HepG2 (cell line): ENCODE results near the gene AKAP9. TPM values are rescaled to one million over a fixed set of nuclear protein-coding genes. Genes with fewer than 3 reads are reported as not detected.

Source experiments
- ATAC-seq: fragments of 200-7000 bp; cut with Tn5 transposase; 3 replicates; pipeline ENCODE4 v1.9.1; 2020; ENCODE audit warnings: mild to moderate bottlenecking, moderate library complexity
- BruUV-seq: library from RNA; stranded (reverse); fragments of 400-500 nt; replicated peaks from 2 replicates; lab custom pipeline; 2021; lab: Mats Ljungman, UMichigan
- CTCF ChIA-PET: fragments of 300-600 bp; formaldehyde crosslinking; extraction: SDS; loops from one replicate; lab custom pipeline; 2021; ENCODE audit warnings: low total read pairs, inconsistent platforms, low intra/inter-chr PET ratio; lab: Yijun Ruan, JAX
- POLR2A ChIA-PET: fragments of 350-600 bp; sonication (Branson Sonifier 250); formaldehyde crosslinking; loops from one replicate; lab custom pipeline; 2020; ENCODE audit warnings: antibody characterized with exemption, inconsistent platforms; lab: Yijun Ruan, JAX
- DNase-seq: peaks from one replicate; pipeline ENCODE4 v3.0.0-alpha.2; 2015; ENCODE audit warnings: low spot score
- FAIRE-seq: peaks from 3 replicates; lab custom pipeline; 2011; peaks lifted over from hg19 to GRCh38; lab: Jason Lieb, UNC
- H2AFZ ChIP-seq: one replicate; pipeline ENCODE4 v1.6.1; 2011; ENCODE audit warnings: low read length, inconsistent platforms
- H3K27ac ChIP-seq: fragments of 300-600 bp; 3 replicates; pipeline ENCODE4 v1.8.0; 2011; ENCODE audit warnings: mixed run types, mild to moderate bottlenecking, mixed read lengths, low read length, inconsistent platforms; ENCODE audit not compliant: insufficient read depth; ENCODE audit errors: extremely low read length
- H3K27me3 ChIP-seq, 2 experiments: fragments of 200-600 bp in 1 of 2; 2 replicates in 1 of 2; 3 replicates in 1 of 2; pipeline versions ENCODE4 v1.6.0 to v1.8.0; 2011; ENCODE audit warnings: low read length in 2 of 2, mild to moderate bottlenecking in 2 of 2, moderate library complexity in 2 of 2, inconsistent platforms in 1 of 2; ENCODE audit not compliant: insufficient read depth in 2 of 2, control insufficient read depth in 1 of 2
- H3K36me3 ChIP-seq, 2 experiments: fragments of 200-600 bp in 1 of 2; replicated peaks in 1 of 2; 2 replicates in 1 of 2; 3 replicates in 1 of 2; pipeline versions ENCODE4 v1.5.1 to v1.8.0; 2011; ENCODE audit warnings: low read length in 2 of 2, inconsistent platforms in 1 of 2; ENCODE audit not compliant: insufficient read depth in 2 of 2, control insufficient read depth in 1 of 2
- H3K4me1 ChIP-seq: 2 replicates; pipeline ENCODE4 v1.5.1; 2012; ENCODE audit warnings: low read length, inconsistent platforms; ENCODE audit not compliant: insufficient read depth
- H3K4me2 ChIP-seq: 2 replicates; pipeline ENCODE4 v1.6.0; 2011; ENCODE audit warnings: low read depth, low read length, inconsistent platforms
- H3K4me3 ChIP-seq, 3 experiments: fragments of 200-600 bp in 1 of 3; sonication (generic), shearing (Covaris generic) in 1 of 3; replicated peaks in 1 of 3; 2 replicates each; pipeline ENCODE4 v1.5.1; 2011 to 2016; ENCODE audit warnings: low read length in 3 of 3, inconsistent platforms in 2 of 3, low read depth in 2 of 3, mild to moderate bottlenecking in 2 of 3, control low read depth in 1 of 3, mixed read lengths in 1 of 3; ENCODE audit not compliant: insufficient read depth in 1 of 3
- H3K79me2 ChIP-seq: one replicate; pipeline ENCODE4 v1.6.1; 2011; ENCODE audit warnings: low read length, inconsistent platforms; ENCODE audit not compliant: insufficient read depth
- H3K9ac ChIP-seq: 2 replicates; pipeline ENCODE4 v1.6.0; 2011; ENCODE audit warnings: mild to moderate bottlenecking, low read depth, low read length, inconsistent platforms; ENCODE audit not compliant: insufficient read depth
- H3K9me3 ChIP-seq: 2 replicates; pipeline ENCODE4 v1.5.1; 2012; ENCODE audit warnings: mild to moderate bottlenecking, low read length
- H4K20me1 ChIP-seq: 2 replicates; pipeline ENCODE4 v1.6.0; 2011; ENCODE audit warnings: inconsistent platforms, mild to moderate bottlenecking, low read length, moderate library complexity; ENCODE audit not compliant: insufficient read depth
- CHD4 ChIP-seq: fragments of 200-600 bp; sonication (generic); IDR thresholded peaks from 2 replicates; pipeline ENCODE4 v1.7.0; 2017; ENCODE audit warnings: mild to moderate bottlenecking, low read length, borderline replicate concordance
- ERF ChIP-seq: IDR thresholded peaks from 2 replicates; pipeline ENCODE4 v1.6.1; 2018; ENCODE audit warnings: missing biosample characterization, missing genetic modification reagents
- GLI4 ChIP-seq: sonication (generic); formaldehyde crosslinking; IDR thresholded peaks from 2 replicates; pipeline ENCODE4 v1.5.1; 2020; ENCODE audit warnings: missing genetic modification reagents, mild to moderate bottlenecking, moderate library complexity, borderline replicate concordance
- HDAC1 ChIP-seq: sonication (generic); formaldehyde crosslinking; IDR thresholded peaks from 2 replicates; pipeline ENCODE4 v1.5.1; 2020; ENCODE audit warnings: mild to moderate bottlenecking, missing genetic modification reagents
- MAZ ChIP-seq, 2 experiments: sonication (generic) in 1 of 2; formaldehyde crosslinking in 1 of 2; IDR thresholded peaks; 2 replicates each; pipeline versions ENCODE4 v1.5.0 to v1.6.1; 2012 to 2020; ENCODE audit warnings: low read depth in 2 of 2, mild to moderate bottlenecking in 2 of 2, borderline replicate concordance in 1 of 2, improper control_type of control experiment in 1 of 2, low read length in 1 of 2, missing genetic modification reagents in 1 of 2, moderate library complexity in 1 of 2
- MNT ChIP-seq: fragments of 450-650 bp; IDR thresholded peaks from 2 replicates; pipeline ENCODE4 v1.6.1; 2016
- NFKBIZ ChIP-seq: IDR thresholded peaks from 2 replicates; pipeline ENCODE4 v1.6.1; 2018; ENCODE audit warnings: missing genetic modification reagents, missing compliant biosample characterization
- PAWR ChIP-seq: sonication (generic); formaldehyde crosslinking; IDR thresholded peaks from 2 replicates; pipeline ENCODE4 v1.4.0; 2020; ENCODE audit warnings: missing genetic modification reagents, mild to moderate bottlenecking, borderline replicate concordance
- PLSCR1 ChIP-seq: sonication (generic); formaldehyde crosslinking; IDR thresholded peaks from 2 replicates; pipeline ENCODE4 v1.5.0; 2020; ENCODE audit warnings: missing genetic modification reagents, mild to moderate bottlenecking, borderline replicate concordance
- RFXAP ChIP-seq: sonication (generic); formaldehyde crosslinking; IDR thresholded peaks from 2 replicates; pipeline ENCODE4 v1.4.0; 2020; ENCODE audit warnings: missing genetic modification reagents, borderline replicate concordance
- TRIM24 ChIP-seq: sonication (generic); formaldehyde crosslinking; IDR thresholded peaks from 2 replicates; pipeline ENCODE4 v1.8.0; 2022; ENCODE audit warnings: mild to moderate bottlenecking, missing genetic modification reagents
- ZIK1 ChIP-seq: sonication (generic); formaldehyde crosslinking; IDR thresholded peaks from 2 replicates; pipeline ENCODE4 v1.5.0; 2020; ENCODE audit warnings: mild to moderate bottlenecking, low read depth, missing genetic modification reagents, borderline replicate concordance
- ZNF121 ChIP-seq: sonication (generic); formaldehyde crosslinking; IDR thresholded peaks from 2 replicates; pipeline ENCODE4 v1.5.0; 2020; ENCODE audit warnings: mild to moderate bottlenecking, missing genetic modification reagents
- ZNF207 ChIP-seq: fragments of 450-650 bp; IDR thresholded peaks from 2 replicates; pipeline ENCODE4 v1.6.1; 2016; ENCODE audit warnings: antibody characterized with exemption, borderline replicate concordance
- ZSCAN29 ChIP-seq: sonication (generic); formaldehyde crosslinking; conservative IDR thresholded peaks from 2 replicates; pipeline ENCODE4 v1.4.0; 2020; ENCODE audit warnings: mild to moderate bottlenecking, missing genetic modification reagents
- WGBS: methylation state at CpG from one replicate; pipeline ENCODE4 v1.1.6; 2017; ENCODE audit warnings: low lambda C conversion rate; 5-methylcytosine and 5-hydroxymethylcytosine counted together
- in situ Hi-C: cut with HindIII; loops from 2 replicates; pipeline ENCODE4 v1.10.0; 2017; ENCODE audit warnings: low pct_unique_long_range_greater_than_20kb; ENCODE audit not compliant: extremely low pct_ligation_motif_present
- intact Hi-C: fragments of 100-400 bp; cut with micrococcal nuclease; formaldehyde crosslinking; loops from one replicate; pipeline ENCODE4 v1.10.0; 2022; ENCODE audit not compliant: unreplicated experiment
- polyA plus RNA-seq, 8 experiments: library from polyadenylated mRNA; depleted of rRNA in 3 of 8; stranded (reverse) in 7 of 8; unstranded in 1 of 8; fragments of >200 nt; fragmentation: Illumina TruSeq in 4 of 8; extraction: Trizol in 4 of 8; gene quantifications; 2 replicates each; pipeline versions ENCODE4 v1.2.1 to v1.2.3, GENCODE V29; 2011 to 2016; ENCODE audit warnings: low read depth in 4 of 8, missing spikeins in 1 of 8, mixed read lengths in 1 of 8; ENCODE audit not compliant: insufficient read depth in 1 of 8
- total RNA-seq, 5 experiments: library from RNA; depleted of rRNA; stranded (reverse); fragments of >200 nt; fragmentation: Illumina TruSeq; extraction: Trizol; gene quantifications; 2 replicates each; pipeline ENCODE4 v1.2.3, GENCODE V29; 2016; ENCODE audit warnings: low read depth in 1 of 5
- TF ChIP-seq, protein P1 (sequence below): sonication (generic); formaldehyde crosslinking; conservative IDR thresholded peaks from 2 replicates; pipeline ENCODE4 v1.4.0; 2020; ENCODE audit warnings: missing genetic modification reagents
- TF ChIP-seq, protein P2 (sequence below): sonication (generic); formaldehyde crosslinking; IDR thresholded peaks from 2 replicates; pipeline ENCODE4 v1.5.1; 2020; ENCODE audit warnings: mild to moderate bottlenecking, moderate library complexity, missing genetic modification reagents

Gene AKAP9
- total and polyA plus RNA-seq, 2 of the 13 experiments (the other 11 are each of a cell fraction or from before 2014, with no cell fraction given), result 27.6 to 33.1 TPM

GRCh38 chr7:91916051-91916440 is 24.6 kb upstream of the AKAP9 start:
- H3K79me2 ChIP-seq, result no peaks in the 10 kb centered on the region
- TF ChIP-seq CHD4 (no peak), ZNF121 (CRISPR knock-in tag) (no peak), RFXAP (CRISPR knock-in tag) (no peak), TRIM24 (CRISPR knock-in tag) (no peak), ERF (CRISPR knock-in tag) (no peak), ZIK1 (CRISPR knock-in tag) (no peak), GLI4 (CRISPR knock-in tag) (no peak), PLSCR1 (CRISPR knock-in tag) (no peak), MNT (no peak), ZNF207 (no peak), NFKBIZ (CRISPR knock-in tag) (no peak), HDAC1 (no peak), MAZ (IDR thresholded peaks at IDR 0.05; ENCODE audit: borderline replicate concordance, low read depth, low read length) (no peak), MAZ (CRISPR knock-in tag; IDR thresholded peaks at IDR 0.05; ENCODE audit: low read depth) (no peak), PAWR (CRISPR knock-in tag) (no peak), ZSCAN29 (CRISPR knock-in tag) (no peak)
- TF ChIP-seq, protein P1, sequence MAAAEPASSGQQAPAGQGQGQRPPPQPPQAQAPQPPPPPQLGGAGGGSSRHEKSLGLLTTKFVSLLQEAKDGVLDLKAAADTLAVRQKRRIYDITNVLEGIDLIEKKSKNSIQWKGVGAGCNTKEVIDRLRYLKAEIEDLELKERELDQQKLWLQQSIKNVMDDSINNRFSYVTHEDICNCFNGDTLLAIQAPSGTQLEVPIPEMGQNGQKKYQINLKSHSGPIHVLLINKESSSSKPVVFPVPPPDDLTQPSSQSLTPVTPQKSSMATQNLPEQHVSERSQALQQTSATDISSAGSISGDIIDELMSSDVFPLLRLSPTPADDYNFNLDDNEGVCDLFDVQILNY (CRISPR knock-in tag), result no peak
- TF ChIP-seq, protein P2, sequence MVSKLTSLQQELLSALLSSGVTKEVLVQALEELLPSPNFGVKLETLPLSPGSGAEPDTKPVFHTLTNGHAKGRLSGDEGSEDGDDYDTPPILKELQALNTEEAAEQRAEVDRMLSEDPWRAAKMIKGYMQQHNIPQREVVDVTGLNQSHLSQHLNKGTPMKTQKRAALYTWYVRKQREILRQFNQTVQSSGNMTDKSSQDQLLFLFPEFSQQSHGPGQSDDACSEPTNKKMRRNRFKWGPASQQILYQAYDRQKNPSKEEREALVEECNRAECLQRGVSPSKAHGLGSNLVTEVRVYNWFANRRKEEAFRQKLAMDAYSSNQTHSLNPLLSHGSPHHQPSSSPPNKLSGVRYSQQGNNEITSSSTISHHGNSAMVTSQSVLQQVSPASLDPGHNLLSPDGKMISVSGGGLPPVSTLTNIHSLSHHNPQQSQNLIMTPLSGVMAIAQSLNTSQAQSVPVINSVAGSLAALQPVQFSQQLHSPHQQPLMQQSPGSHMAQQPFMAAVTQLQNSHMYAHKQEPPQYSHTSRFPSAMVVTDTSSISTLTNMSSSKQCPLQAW (CRISPR knock-in tag), result no peak
- TF ChIP-seq, all 625 proteins: peak for 0
- intact Hi-C loops, result no loop called here
- Histone ChIP-seq H3K9me3 (no peaks in the 10 kb centered on the region), H3K4me3 (no peak overlapping the region), H3K4me2 (no peak overlapping the region), H3K9ac (no peak overlapping the region), H2AFZ (no peak overlapping the region), H3K4me1 (peaks cover 6% of the 10 kb centered on the region; the same call in 1 of the 2 replicates), H4K20me1 (no peaks in the 10 kb centered on the region), H3K27ac (no peak overlapping the region), H3K27me3 (no peaks in the 10 kb centered on the region), H3K36me3 (no peaks in the 10 kb centered on the region)
- in situ Hi-C loops, result no loop called here
- POLR2A ChIA-PET, result no interaction called here
- ATAC-seq (no peak), DNase-seq (no peak), FAIRE-seq (no peak)
- CTCF ChIA-PET, result no interaction called here
- WGBS, result 17% methylated on average over 1 of the region's 1 CpG
- no TSS peak for BruUV-seq
